Fibroblast of lung (primary cell): Measurements from ENCODE around the gene EVI5. TPM values are rescaled to one million over a fixed set of nuclear protein-coding genes. Genes with fewer than 3 reads are reported as not detected.

ENCODE experiments used
- DNase-seq, 2 donors: peaks; one replicate each; pipeline versions ENCODE4 v3.0.0 to v3.0.0-alpha.2; 2010; ENCODE audit warnings: low read depth in 2 of 2
- H2AFZ ChIP-seq: 2 replicates; pipeline ENCODE4 v1.5.1; 2012; ENCODE audit warnings: low read length, control low read depth, inconsistent platforms
- H3K27ac ChIP-seq: 2 replicates; pipeline ENCODE4 v1.5.1; 2011; ENCODE audit warnings: low read length, control low read depth; ENCODE audit not compliant: insufficient read depth
- H3K27me3 ChIP-seq: 2 replicates; pipeline ENCODE4 v1.5.1; 2011; ENCODE audit warnings: mild to moderate bottlenecking, low read length; ENCODE audit not compliant: control insufficient read depth, insufficient read depth
- H3K36me3 ChIP-seq: 2 replicates; pipeline ENCODE4 v1.5.1; 2011; ENCODE audit warnings: low read length; ENCODE audit not compliant: control insufficient read depth, insufficient read depth
- H3K4me1 ChIP-seq: 2 replicates; pipeline ENCODE4 v1.5.1; 2011; ENCODE audit warnings: low read length; ENCODE audit not compliant: control insufficient read depth, insufficient read depth; ENCODE audit errors: extremely low read depth
- H3K4me2 ChIP-seq: 2 replicates; pipeline ENCODE4 v1.5.1; 2011; ENCODE audit warnings: low read length, control low read depth; ENCODE audit not compliant: insufficient read depth; ENCODE audit errors: extremely low read depth
- H3K4me3 ChIP-seq, 4 experiments: fragments of 200-600 bp in 1 of 4; sonication (generic) in 1 of 4; replicated peaks in 1 of 4; 2 replicates each; pipeline ENCODE4 v1.5.1; 2011 to 2016; ENCODE audit warnings: low read length in 4 of 4, low read depth in 3 of 4, mild to moderate bottlenecking in 3 of 4, control low read depth in 2 of 4, inconsistent platforms in 1 of 4, mixed read lengths in 1 of 4; ENCODE audit not compliant: insufficient read depth in 1 of 4; ENCODE audit errors: control extremely low read depth in 1 of 4
- H3K79me2 ChIP-seq: 2 replicates; pipeline ENCODE4 v1.5.1; 2012; ENCODE audit warnings: mild to moderate bottlenecking, low read length, inconsistent platforms; ENCODE audit not compliant: control insufficient read depth, insufficient read depth
- H3K9ac ChIP-seq: 2 replicates; pipeline ENCODE4 v1.5.1; 2011; ENCODE audit warnings: mild to moderate bottlenecking, low read length, control low read depth; ENCODE audit not compliant: insufficient read depth
- H3K9me3 ChIP-seq: 2 replicates; pipeline ENCODE4 v1.5.1; 2012; ENCODE audit warnings: low read depth, low read length; ENCODE audit not compliant: control insufficient read depth, insufficient read depth
- H4K20me1 ChIP-seq: 2 replicates; pipeline ENCODE4 v1.5.1; 2011; ENCODE audit warnings: low read length; ENCODE audit not compliant: control insufficient read depth, insufficient read depth; ENCODE audit errors: extremely low read depth
- CTCF ChIP-seq, 2 donors: IDR thresholded peaks in 1 of 2; conservative IDR thresholded peaks in 1 of 2; 1 replicate in 1 of 2; 2 replicates in 1 of 2; pipeline ENCODE4 v1.5.1; 2011 to 2012; ENCODE audit warnings: low read length in 2 of 2, control low read depth in 1 of 2, inconsistent platforms in 1 of 2, low read depth in 1 of 2, mild to moderate bottlenecking in 1 of 2
- EZH2 ChIP-seq: IDR thresholded peaks from 2 replicates; pipeline ENCODE4 v1.5.1; 2012; ENCODE audit warnings: low read length, control low read depth, mild to moderate bottlenecking; ENCODE audit errors: missing control alignments
- polyA minus RNA-seq: library from RNA; depleted of rRNA, polyadenylated mRNA; stranded (reverse); fragments of >200 nt; gene quantifications from 2 replicates; pipeline ENCODE4 v1.2.3, GENCODE V29; 2011; ENCODE audit warnings: low replicate concordance
- polyA plus RNA-seq, 2 donors: library from polyadenylated mRNA; depleted of rRNA in 1 of 2; stranded (reverse) in 1 of 2; unstranded in 1 of 2; fragments of >200 nt; gene quantifications; 2 replicates each; pipeline ENCODE4 v1.2.1, GENCODE V29; 2011 to 2012; ENCODE audit warnings: missing spikeins in 1 of 2
- total RNA-seq: library from RNA; depleted of rRNA; stranded (reverse); fragments of >200 nt; gene quantifications from 2 replicates; pipeline ENCODE4 v1.2.1, GENCODE V29; 2014

The EVI5 gene
- total RNA-seq (40.1 and 48.1 TPM in 2 replicates), polyA plus RNA-seq (31.9 and 32.5 TPM in 2 replicates), polyA minus RNA-seq (5.4 and 8.8 TPM in 2 replicates)
- 13.9 and 17.6 TPM in 2 replicates for polyA plus RNA-seq (2012)

- Histone ChIP-seq H3K4me1 (no peaks in the 10 kb centered on the region), H3K36me3 (no peaks in the 10 kb centered on the region), H4K20me1 (no peaks in the 10 kb centered on the region), H3K27me3 (no peaks in the 10 kb centered on the region), H3K4me3 (peak within 1 kb of the TSS; percentile 92 to 98 (median 96)), H3K9ac (peak within 1 kb of the TSS; percentile 100), H2AFZ (peak within 1 kb of the TSS; percentile 96), H3K4me2 (peak within 1 kb of the TSS; percentile 95), H3K27ac (peak within 1 kb of the TSS; percentile 99), H3K9me3 (no peaks in the 10 kb centered on the region), H3K79me2 (peaks cover 33% of the 10 kb centered on the region)
- TF ChIP-seq EZH2 (no peak), CTCF (conservative IDR thresholded peaks at IDR 0.05 in 1 of 2, IDR thresholded peaks at IDR 0.05 in 1 of 2; ENCODE audit: low read depth in 1 of 2, low read length in 2 of 2) (no peak)
- DNase-seq, result peak; percentile 97 to 98
Observed at GRCh38 chr1:92784639-92785500, at the start of gene EVI5. Gene EVI5 (minus strand): TSS chr1:92785108. CDS start chr1:92736546, 48,562 bp downstream.

GRCh38 chr1:92834617-92835016, 49.7 kb upstream of the EVI5 start:
- Histone ChIP-seq H3K4me1 (no peaks in the 10 kb centered on the region), H4K20me1 (peaks cover 13% of the 10 kb centered on the region), H3K9me3 (no peaks in the 10 kb centered on the region), H3K9ac (no peak overlapping the region), H3K27ac (no peak overlapping the region), H3K36me3 (peaks cover 7% of the 10 kb centered on the region), H2AFZ (no peak overlapping the region), H3K79me2 (peaks cover 77% of the 10 kb centered on the region), H3K27me3 (no peaks in the 10 kb centered on the region), H3K4me2 (peak overlapping the region; percentile 70), H3K4me3 (peak overlapping the region in 2 of 4 experiments; percentile 95 to 98)
- TF ChIP-seq CTCF (conservative IDR thresholded peaks at IDR 0.05 in 1 of 2, IDR thresholded peaks at IDR 0.05 in 1 of 2; ENCODE audit: low read depth in 1 of 2, low read length in 2 of 2), result no peak
- no peak for TF ChIP-seq EZH2
- DNase-seq, result no peak

- DNase-seq, result no peak
- TF ChIP-seq CTCF (conservative IDR thresholded peaks at IDR 0.05 in 1 of 2, IDR thresholded peaks at IDR 0.05 in 1 of 2; ENCODE audit: low read depth in 1 of 2, low read length in 2 of 2) (no peak), EZH2 (no peak)
- Histone ChIP-seq H3K27me3 (no peaks in the 10 kb centered on the region), H2AFZ (no peak overlapping the region), H3K79me2 (peaks cover 70% of the 10 kb centered on the region), H3K9ac (no peak overlapping the region), H3K36me3 (peaks cover 7% of the 10 kb centered on the region), H3K4me3 (peak overlapping the region; percentile 94 to 99 (median 96)), H3K4me1 (no peaks in the 10 kb centered on the region), H4K20me1 (peaks cover 13% of the 10 kb centered on the region), H3K4me2 (peak overlapping the region; percentile 96), H3K9me3 (no peaks in the 10 kb centered on the region), H3K27ac (no peak overlapping the region)
Observed at GRCh38 chr1:92833840-92834239, 48.9 kb upstream of the EVI5 start.
